AG10803 (cell line): ENCODE measurements around the gene KIF16B.

Experiments used
- DNase-seq: peaks from one replicate; pipeline ENCODE4 v3.0.0; 2010; ENCODE audit warnings: low read depth
- H3K4me3 ChIP-seq: 2 replicates; pipeline ENCODE4 v1.5.1; 2011; ENCODE audit warnings: mild to moderate bottlenecking, low read length, control low read depth
- CTCF ChIP-seq: conservative IDR thresholded peaks from 2 replicates; pipeline ENCODE4 v1.5.1; 2011; ENCODE audit warnings: mild to moderate bottlenecking, low read length, control low read depth, inconsistent platforms

KIF16B gene

GRCh38 chr20:16394784-16395183, 178.5 kb downstream of the KIF16B start:
- H3K4me3 ChIP-seq: no peak overlapping the region
- TF ChIP-seq CTCF: no peak
- no peak for DNase-seq

GRCh38 chr20:16393836-16394235, 179.4 kb downstream of the KIF16B start:
- no peak overlapping the region for H3K4me3 ChIP-seq
- TF ChIP-seq CTCF: no peak
- no peak for DNase-seq

- no peak overlapping the region for H3K4me3 ChIP-seq
- DNase-seq: no peak
- no peak for TF ChIP-seq CTCF
Measured at GRCh38 chr20:16393297-16393696, 180.0 kb downstream of the KIF16B start.

DNA sequence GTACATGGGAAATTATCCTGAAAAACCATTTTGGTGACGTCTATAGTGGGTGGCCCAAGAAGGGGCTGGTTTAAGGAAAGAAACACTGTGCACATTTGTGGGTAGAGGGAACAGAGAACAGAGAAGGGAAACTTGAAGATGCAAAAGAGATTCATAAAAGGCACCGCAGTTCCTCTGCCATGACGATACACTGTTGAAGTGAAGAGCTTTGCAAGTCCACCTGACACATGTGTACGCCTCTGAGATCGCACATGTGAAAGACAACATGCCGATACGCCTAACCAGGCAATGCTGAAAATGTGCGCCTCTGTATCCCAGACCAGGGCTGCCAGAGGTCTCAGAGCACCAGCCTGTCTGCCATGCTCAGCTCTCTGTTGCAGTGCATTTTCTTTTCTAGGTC, 180.9 kb downstream of the KIF16B start:
- no peak overlapping the region for H3K4me3 ChIP-seq
- TF ChIP-seq CTCF: no peak
- DNase-seq: no peak

GRCh38 chr20:16390991-16391390, 182.3 kb downstream of the KIF16B start:
- no peak for DNase-seq
- H3K4me3 ChIP-seq: no peak overlapping the region
- no peak for TF ChIP-seq CTCF

DNA sequence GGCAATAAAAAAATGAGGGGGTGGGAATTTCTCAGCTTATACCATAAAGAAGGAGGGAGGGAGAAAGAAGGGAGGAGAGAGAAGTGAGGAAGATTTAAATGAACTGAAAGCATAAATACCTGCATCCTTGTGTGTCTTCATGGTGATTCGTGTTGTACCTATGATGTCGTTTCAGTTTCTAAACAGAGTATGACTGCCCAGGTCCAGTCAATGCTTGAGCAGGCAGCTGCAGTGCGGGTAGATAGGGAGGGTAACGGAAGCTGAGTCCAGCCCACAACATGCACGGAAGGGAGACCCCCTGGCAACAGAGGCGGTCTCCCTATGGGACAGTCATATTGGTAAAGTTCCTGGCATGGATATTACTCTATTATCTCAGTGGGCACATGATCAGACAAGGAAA, 184.5 kb downstream of the KIF16B start:
- DNase-seq: no peak
- no peak overlapping the region for H3K4me3 ChIP-seq
- TF ChIP-seq CTCF: no peak

DNA sequence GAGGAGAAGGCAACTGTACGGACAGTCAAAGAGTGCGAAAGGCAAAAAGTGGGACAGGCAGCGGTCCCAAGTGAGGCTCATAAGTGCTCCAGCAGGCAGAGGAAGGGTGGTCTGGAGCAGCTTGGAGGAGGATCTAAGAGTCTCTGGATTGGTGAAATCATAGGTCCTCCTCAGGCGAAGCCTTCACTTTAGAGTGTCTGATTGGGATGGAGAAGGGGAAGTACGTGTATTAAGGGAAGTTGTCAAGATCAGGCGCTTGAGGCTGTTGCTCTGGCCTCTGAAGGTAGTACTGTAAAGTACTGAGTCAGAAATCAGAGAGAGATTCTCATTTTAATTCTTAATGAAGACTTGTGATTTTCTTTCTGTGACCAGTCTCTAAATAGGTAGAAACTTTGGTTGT, 185.6 kb downstream of the KIF16B start:
- H3K4me3 ChIP-seq: no peak overlapping the region
- no peak for TF ChIP-seq CTCF
- no peak for DNase-seq
